Measurements from ENCODE around the gene CERS6. TPM values are rescaled to one million over a fixed set of nuclear protein-coding genes. Genes with fewer than 3 reads are reported as not detected.
A peak's percentile ranks its signal among the peaks of the same experiment; 100 is the strongest.

CERS6 gene
- total and polyA plus RNA-seq, 2 experiments from 2014 or later, result 7.4 to 35.0 TPM

DNA sequence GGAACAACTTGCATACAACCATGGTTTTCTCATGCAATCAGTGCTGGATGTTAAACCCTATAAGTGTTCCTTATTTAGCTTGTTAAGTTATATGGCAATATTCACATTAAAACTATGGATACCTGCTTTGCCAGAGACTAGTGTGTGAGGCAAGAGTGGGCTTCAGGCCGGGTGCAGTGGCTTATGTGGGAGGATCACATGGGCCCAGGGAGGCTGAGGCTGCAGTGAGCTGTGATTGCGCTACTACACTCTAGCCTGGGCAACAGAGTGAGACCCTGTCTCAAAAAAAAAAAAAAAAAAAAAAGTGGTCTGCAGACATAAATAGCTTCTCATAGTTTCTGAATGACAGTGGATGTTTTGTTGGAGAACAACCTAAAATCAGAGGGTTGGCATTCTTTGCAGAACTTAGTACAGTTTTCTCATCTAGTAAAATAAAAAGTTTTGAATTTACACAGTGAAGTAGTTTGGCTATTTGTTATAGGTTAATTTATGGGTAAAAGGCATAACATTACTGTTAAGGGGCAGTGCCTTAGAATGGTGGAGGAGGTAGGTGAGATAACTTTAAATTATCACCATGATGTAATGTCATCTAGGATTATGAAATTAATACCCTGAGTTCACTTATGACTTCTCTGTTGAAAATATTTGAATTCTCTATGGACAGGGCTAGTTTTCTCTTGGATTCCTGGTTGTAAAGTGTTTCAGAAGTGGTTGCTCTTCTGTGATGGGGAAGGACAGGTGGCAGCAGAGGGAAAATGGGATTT is 5.3 kb downstream of the CERS6 start:
- no peak overlapping the region for H3K27ac Mint-ChIP-seq
- Histone ChIP-seq H3K9me2 (ENCODE audit: insufficient read depth) (no peaks in the 10 kb centered on the region), H2AFZ (no peak overlapping the region), H3K27ac (ENCODE audit: low read depth) (no peak overlapping the region), H3K4me2 (no peak overlapping the region), H3K27me3 (ENCODE audit: insufficient read depth) (peaks cover 12% of the 10 kb centered on the region), H3F3A (replicated peaks; ENCODE audit: low read depth) (no peaks in the 10 kb centered on the region), H3K4me3 (no peak overlapping the region), H3K79me2 (replicated peaks; ENCODE audit: insufficient read depth) (peaks cover 89% of the 10 kb centered on the region), H4K20me1 (replicated peaks; ENCODE audit: insufficient read depth) (peaks cover 16% of the 10 kb centered on the region), H3K4me1 (ENCODE audit: insufficient read depth) (peaks cover 39% of the 10 kb centered on the region), H3K36me3 (ENCODE audit: insufficient read depth) (no peaks in the 10 kb centered on the region)
- H3K4me3 Mint-ChIP-seq, result no peak overlapping the region
- ATAC-seq, result no peak
- H3K4me1 Mint-ChIP-seq, result peaks cover 51% of the 10 kb centered on the region
- peaks cover 5% of the 10 kb centered on the region for H3K27me3 Mint-ChIP-seq (ENCODE audit: insufficient read depth, low read depth, poor library complexity)
- H3K9me3 Mint-ChIP-seq, result no peaks in the 10 kb centered on the region
- TF ChIP-seq JUNB (IDR thresholded peaks at IDR 0.05; ENCODE audit: unreplicated experiment), result no peak
- no peak for TF ChIP-seq CREB1 (CRISPR knock-in tag; IDR thresholded peaks at IDR 0.05; ENCODE audit: low read depth)
- TF ChIP-seq, protein P1, sequence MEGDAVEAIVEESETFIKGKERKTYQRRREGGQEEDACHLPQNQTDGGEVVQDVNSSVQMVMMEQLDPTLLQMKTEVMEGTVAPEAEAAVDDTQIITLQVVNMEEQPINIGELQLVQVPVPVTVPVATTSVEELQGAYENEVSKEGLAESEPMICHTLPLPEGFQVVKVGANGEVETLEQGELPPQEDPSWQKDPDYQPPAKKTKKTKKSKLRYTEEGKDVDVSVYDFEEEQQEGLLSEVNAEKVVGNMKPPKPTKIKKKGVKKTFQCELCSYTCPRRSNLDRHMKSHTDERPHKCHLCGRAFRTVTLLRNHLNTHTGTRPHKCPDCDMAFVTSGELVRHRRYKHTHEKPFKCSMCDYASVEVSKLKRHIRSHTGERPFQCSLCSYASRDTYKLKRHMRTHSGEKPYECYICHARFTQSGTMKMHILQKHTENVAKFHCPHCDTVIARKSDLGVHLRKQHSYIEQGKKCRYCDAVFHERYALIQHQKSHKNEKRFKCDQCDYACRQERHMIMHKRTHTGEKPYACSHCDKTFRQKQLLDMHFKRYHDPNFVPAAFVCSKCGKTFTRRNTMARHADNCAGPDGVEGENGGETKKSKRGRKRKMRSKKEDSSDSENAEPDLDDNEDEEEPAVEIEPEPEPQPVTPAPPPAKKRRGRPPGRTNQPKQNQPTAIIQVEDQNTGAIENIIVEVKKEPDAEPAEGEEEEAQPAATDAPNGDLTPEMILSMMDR (conservative IDR thresholded peaks at IDR 0.05; ENCODE audit: low read depth in 2 of 2), result 0 out of 4 replicates have a peak, but pooled peaks of 1 of the 2 experiments have one; percentile 10
- no peaks in the 10 kb centered on the region for H3K36me3 Mint-ChIP-seq (ENCODE audit: low read depth)
- no peak for DNase-seq (ENCODE audit: low spot score)

DNA sequence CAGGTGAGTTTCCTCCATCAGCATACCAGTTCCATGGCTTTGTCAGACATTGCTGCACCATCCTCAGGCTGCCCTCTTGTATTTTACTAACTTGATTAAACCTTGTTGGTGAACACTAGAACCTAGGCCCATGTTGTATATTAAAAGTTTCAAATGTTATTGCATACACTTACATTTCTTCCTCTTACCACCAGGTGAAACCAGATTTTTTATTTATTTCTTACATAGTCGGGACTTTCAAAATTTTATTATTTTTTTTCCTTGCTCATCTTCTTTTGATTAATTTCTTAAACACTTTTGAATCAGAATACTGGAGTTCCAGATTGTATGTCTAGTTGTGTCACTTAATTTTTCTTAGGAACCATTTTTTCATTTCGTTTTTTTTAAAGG is 5.9 kb downstream of the CERS6 start:
- Histone ChIP-seq H3K36me3 (ENCODE audit: insufficient read depth) (no peaks in the 10 kb centered on the region), H4K20me1 (replicated peaks; ENCODE audit: insufficient read depth) (peaks cover 20% of the 10 kb centered on the region), H3K9me2 (ENCODE audit: insufficient read depth) (no peaks in the 10 kb centered on the region), H3K27me3 (ENCODE audit: insufficient read depth) (peaks cover 11% of the 10 kb centered on the region), H2AFZ (no peak overlapping the region), H3K27ac (ENCODE audit: low read depth) (no peak overlapping the region), H3K79me2 (replicated peaks; ENCODE audit: insufficient read depth) (peaks cover 94% of the 10 kb centered on the region), H3F3A (replicated peaks; ENCODE audit: low read depth) (no peaks in the 10 kb centered on the region), H3K4me3 (no peak overlapping the region), H3K4me1 (ENCODE audit: insufficient read depth) (peaks cover 45% of the 10 kb centered on the region), H3K4me2 (no peak overlapping the region)
- no peak for TF ChIP-seq STAT1 (IDR thresholded peaks at IDR 0.05; ENCODE audit: unreplicated experiment)
- TF ChIP-seq, protein P1 (conservative IDR thresholded peaks at IDR 0.05; ENCODE audit: low read depth in 2 of 2), result peak in 1 of 2 experiments; percentile 29; a peak in 2 of 4 replicates
- TF ChIP-seq ZNF331 (CRISPR knock-in tag; IDR thresholded peaks at IDR 0.05; ENCODE audit: low read depth), result no peak
- H3K4me3 Mint-ChIP-seq, result no peak overlapping the region
- no peak overlapping the region for H3K27ac Mint-ChIP-seq
- ATAC-seq (no peak), DNase-seq (ENCODE audit: low spot score) (no peak)
- H3K4me1 Mint-ChIP-seq, result peaks cover 57% of the 10 kb centered on the region
- H3K36me3 Mint-ChIP-seq (ENCODE audit: low read depth), result no peaks in the 10 kb centered on the region
- H3K27me3 Mint-ChIP-seq (ENCODE audit: insufficient read depth, low read depth, poor library complexity), result peaks cover 5% of the 10 kb centered on the region
- H3K9me3 Mint-ChIP-seq, result no peaks in the 10 kb centered on the region
